Skeletal muscle tissue (tissue), 4 donors: Measurements from ENCODE around the gene FTCD. TPM values are rescaled to one million over a fixed set of nuclear protein-coding genes. Genes with fewer than 3 reads are reported as not detected.

Experiments used
- H3K27ac ChIP-seq: one replicate; pipeline ENCODE4 v1.7.0; 2013; ENCODE audit warnings: mild to moderate bottlenecking, low read depth, low read length, inconsistent platforms
- H3K27me3 ChIP-seq, 3 donors: one replicate each; pipeline ENCODE4 v1.7.0; 2013; ENCODE audit warnings: low read length in 3 of 3; ENCODE audit not compliant: control insufficient read depth in 3 of 3, insufficient read depth in 3 of 3
- H3K36me3 ChIP-seq, 3 donors: one replicate each; pipeline ENCODE4 v1.7.0; 2013; ENCODE audit warnings: low read length in 3 of 3; ENCODE audit not compliant: control insufficient read depth in 3 of 3, insufficient read depth in 3 of 3
- H3K4me1 ChIP-seq, 3 donors: one replicate each; pipeline ENCODE4 v1.7.0; 2013; ENCODE audit warnings: low read length in 3 of 3, mild to moderate bottlenecking in 3 of 3; ENCODE audit not compliant: control insufficient read depth in 3 of 3, insufficient read depth in 3 of 3
- H3K4me3 ChIP-seq, 3 donors: one replicate each; pipeline ENCODE4 v1.7.0; 2013; ENCODE audit warnings: low read length in 3 of 3
- H3K9ac ChIP-seq, 3 donors: one replicate each; pipeline ENCODE4 v1.7.0; 2013; ENCODE audit warnings: low read length in 3 of 3, mild to moderate bottlenecking in 3 of 3, moderate library complexity in 2 of 3, low read depth in 1 of 3
- H3K9me3 ChIP-seq, 3 donors: one replicate each; pipeline ENCODE4 v1.7.0; 2013; ENCODE audit warnings: low read length in 3 of 3; ENCODE audit not compliant: control insufficient read depth in 3 of 3
- total RNA-seq: library from RNA; depleted of rRNA; stranded (reverse); fragments of >200 nt; gene quantifications from one replicate; pipeline ENCODE4 v1.2.3, GENCODE V29; 2014
- donor health status: Osteomylitis.

Gene FTCD
- total RNA-seq, 1 donor from 2014 or later = 0.52 TPM

- Histone ChIP-seq H3K27me3 (no peaks in the 10 kb centered on the region), H3K27ac (no peak overlapping the region), H3K4me1 (no peaks in the 10 kb centered on the region), H3K36me3 (peaks cover 0 to 26% (median 18%) of the 10 kb centered on the region in 3 donors), H3K9ac (no peak overlapping the region), H3K4me3 (no peak overlapping the region), H3K9me3 (no peaks in the 10 kb centered on the region)
These were observed 33.1 kb downstream of the FTCD start for GRCh38 chr21:46122237-46122671.

- Histone ChIP-seq H3K36me3 (peaks cover 5 to 31% (median 24%) of the 10 kb centered on the region in 3 donors), H3K9ac (no peak overlapping the region)
These were observed 33.8 kb downstream of the FTCD start for GRCh38 chr21:46121286-46122221.

GRCh38 chr21:46120301-46121285, 34.8 kb downstream of the FTCD start:
- Histone ChIP-seq H3K4me1 (no peaks in the 10 kb centered on the region), H3K9me3 (no peaks in the 10 kb centered on the region), H3K9ac (no peak overlapping the region), H3K4me3 (no peak overlapping the region), H3K27ac (no peak overlapping the region), H3K36me3 (peaks cover 5 to 34% (median 24%) of the 10 kb centered on the region in 3 donors), H3K27me3 (no peaks in the 10 kb centered on the region)

More at GRCh38 chr21:46121286-46122221, 33.8 kb downstream of the FTCD start:
- Histone ChIP-seq H3K4me3 (no peak overlapping the region), H3K27ac (no peak overlapping the region), H3K9me3 (no peaks in the 10 kb centered on the region), H3K27me3 (no peaks in the 10 kb centered on the region), H3K4me1 (no peaks in the 10 kb centered on the region)

GRCh38 chr21:46119637-46120271, 35.6 kb downstream of the FTCD start:
- H3K9ac ChIP-seq = no peak overlapping the region
- H3K27me3 ChIP-seq = no peaks in the 10 kb centered on the region
- H3K27ac ChIP-seq = no peak overlapping the region
- H3K4me1 ChIP-seq = no peaks in the 10 kb centered on the region
- no peak overlapping the region for H3K4me3 ChIP-seq
- peaks cover 8 to 38% (median 25%) of the 10 kb centered on the region in 3 donors for H3K36me3 ChIP-seq
- H3K9me3 ChIP-seq = peaks cover 0 to 4% (median 0%) of the 10 kb centered on the region in 3 donors

- H3K4me3 ChIP-seq = no peak overlapping the region
These were observed 36.2 kb downstream of the FTCD start for GRCh38 chr21:46119144-46119636.

GRCh38 chr21:46118316-46119143, 36.8 kb downstream of the FTCD start:
- Histone ChIP-seq H3K9ac (no peak overlapping the region), H3K27ac (no peak overlapping the region), H3K4me3 (no peak overlapping the region), H3K36me3 (peaks cover 12 to 37% (median 30%) of the 10 kb centered on the region in 3 donors), H3K27me3 (no peaks in the 10 kb centered on the region), H3K4me1 (no peaks in the 10 kb centered on the region), H3K9me3 (peaks cover 0 to 5% (median 0%) of the 10 kb centered on the region in 3 donors)

More at GRCh38 chr21:46119144-46119636, 36.2 kb downstream of the FTCD start:
- no peaks in the 10 kb centered on the region for H3K27me3 ChIP-seq
- H3K9me3 ChIP-seq = peaks cover 0 to 5% (median 0%) of the 10 kb centered on the region in 3 donors
- H3K9ac ChIP-seq = no peak overlapping the region
- no peak overlapping the region for H3K27ac ChIP-seq
- H3K4me1 ChIP-seq = no peaks in the 10 kb centered on the region
- peaks cover 12 to 35% (median 27%) of the 10 kb centered on the region in 3 donors for H3K36me3 ChIP-seq

- Histone ChIP-seq H3K4me3 (no peak overlapping the region), H3K27me3 (no peaks in the 10 kb centered on the region), H3K27ac (no peak overlapping the region), H3K9me3 (peaks cover 0 to 7% (median 0%) of the 10 kb centered on the region in 3 donors), H3K36me3 (peaks cover 12 to 40% (median 35%) of the 10 kb centered on the region in 3 donors), H3K4me1 (no peaks in the 10 kb centered on the region), H3K9ac (no peak overlapping the region)
These were observed 37.6 kb downstream of the FTCD start for GRCh38 chr21:46117586-46118315.

- Histone ChIP-seq H3K4me3 (no peak overlapping the region), H3K9me3 (peaks cover 0 to 7% (median 0%) of the 10 kb centered on the region in 3 donors), H3K4me1 (no peaks in the 10 kb centered on the region), H3K27me3 (no peaks in the 10 kb centered on the region), H3K36me3 (peaks cover 12 to 38% (median 28%) of the 10 kb centered on the region in 3 donors), H3K9ac (no peak overlapping the region), H3K27ac (no peak overlapping the region)
These were observed 38.4 kb downstream of the FTCD start for GRCh38 chr21:46116776-46117585.
